ENCODE results near the gene CYP46A1. TPM values are rescaled to one million over a fixed set of nuclear protein-coding genes. Genes with fewer than 3 reads are reported as not detected.
A peak's percentile ranks its signal among the peaks of the same experiment; 100 is the strongest.
"Not testable (repeated sequence)": the region's sequence is repeated elsewhere in the genome, so short reads cannot be mapped to it uniquely, and the experiment has no call there.

CYP46A1 gene
- 0.26 TPM for polyA plus RNA-seq (2012; ENCODE audit: insufficient read depth, insufficient read length, low read depth)

DNA sequence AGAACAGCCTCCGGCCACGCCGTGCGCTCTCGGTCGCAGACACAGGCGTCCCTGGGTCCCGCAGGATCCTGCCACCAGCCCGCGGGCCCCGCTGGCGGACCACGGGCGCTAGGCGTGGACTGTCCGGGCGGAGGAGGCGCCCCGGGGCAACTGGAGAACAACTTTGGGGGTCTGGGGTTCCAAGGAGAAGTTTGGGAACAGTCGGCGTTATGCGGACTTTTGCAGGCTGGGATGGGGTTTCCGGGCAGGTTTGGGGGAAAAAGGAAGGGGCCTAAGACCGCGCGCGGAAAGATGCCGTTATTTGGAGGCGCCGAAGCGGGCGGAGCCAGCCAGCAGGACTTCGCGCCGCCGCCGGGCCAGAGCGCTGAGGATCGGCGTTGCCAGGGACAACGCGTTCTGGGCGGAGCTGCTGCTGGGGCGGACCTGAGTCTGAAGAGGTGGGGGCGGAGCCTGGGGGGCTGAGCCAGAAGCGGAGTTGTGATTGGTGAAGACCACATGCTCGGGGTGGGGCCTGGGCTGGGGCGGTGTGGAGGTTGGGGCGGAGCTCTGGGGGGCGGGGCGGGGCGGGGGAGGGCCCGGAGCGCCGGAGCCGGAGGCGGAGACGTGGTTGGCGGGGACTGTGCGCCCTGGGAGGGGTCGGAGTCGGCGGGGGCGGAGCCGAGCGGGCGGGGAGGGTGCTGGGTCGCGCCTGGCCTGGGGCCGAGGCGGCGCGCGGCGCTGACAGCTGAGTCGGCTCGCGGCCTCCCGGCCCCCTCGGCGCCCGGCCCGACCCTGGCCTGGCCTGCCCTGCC lies at the start of gene CYP46A1:
Gene CYP46A1 (plus strand): TSS at position 680 of the 791 bp plus-strand sequence. CDS start 120 bp downstream, outside the sequence.
- TF ChIP-seq, protein P1, sequence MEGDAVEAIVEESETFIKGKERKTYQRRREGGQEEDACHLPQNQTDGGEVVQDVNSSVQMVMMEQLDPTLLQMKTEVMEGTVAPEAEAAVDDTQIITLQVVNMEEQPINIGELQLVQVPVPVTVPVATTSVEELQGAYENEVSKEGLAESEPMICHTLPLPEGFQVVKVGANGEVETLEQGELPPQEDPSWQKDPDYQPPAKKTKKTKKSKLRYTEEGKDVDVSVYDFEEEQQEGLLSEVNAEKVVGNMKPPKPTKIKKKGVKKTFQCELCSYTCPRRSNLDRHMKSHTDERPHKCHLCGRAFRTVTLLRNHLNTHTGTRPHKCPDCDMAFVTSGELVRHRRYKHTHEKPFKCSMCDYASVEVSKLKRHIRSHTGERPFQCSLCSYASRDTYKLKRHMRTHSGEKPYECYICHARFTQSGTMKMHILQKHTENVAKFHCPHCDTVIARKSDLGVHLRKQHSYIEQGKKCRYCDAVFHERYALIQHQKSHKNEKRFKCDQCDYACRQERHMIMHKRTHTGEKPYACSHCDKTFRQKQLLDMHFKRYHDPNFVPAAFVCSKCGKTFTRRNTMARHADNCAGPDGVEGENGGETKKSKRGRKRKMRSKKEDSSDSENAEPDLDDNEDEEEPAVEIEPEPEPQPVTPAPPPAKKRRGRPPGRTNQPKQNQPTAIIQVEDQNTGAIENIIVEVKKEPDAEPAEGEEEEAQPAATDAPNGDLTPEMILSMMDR (IDR thresholded peaks at IDR 0.05; ENCODE audit: low read depth, low read length): no peak
- peak; percentile 100 for DNase-seq
- H3K36me3 ChIP-seq: no peaks in the 10 kb centered on the region
- H3K27me3 ChIP-seq: peaks cover 16% of the 10 kb centered on the region
- no peaks in the 10 kb centered on the region; the same call in 1 of the 2 replicates for H3K4me1 ChIP-seq
- no peaks in the 10 kb centered on the region for H3K9me3 ChIP-seq
- H3K4me3 ChIP-seq (ENCODE audit: low read depth, low read length): peak within 1 kb of the TSS; percentile 90

DNA sequence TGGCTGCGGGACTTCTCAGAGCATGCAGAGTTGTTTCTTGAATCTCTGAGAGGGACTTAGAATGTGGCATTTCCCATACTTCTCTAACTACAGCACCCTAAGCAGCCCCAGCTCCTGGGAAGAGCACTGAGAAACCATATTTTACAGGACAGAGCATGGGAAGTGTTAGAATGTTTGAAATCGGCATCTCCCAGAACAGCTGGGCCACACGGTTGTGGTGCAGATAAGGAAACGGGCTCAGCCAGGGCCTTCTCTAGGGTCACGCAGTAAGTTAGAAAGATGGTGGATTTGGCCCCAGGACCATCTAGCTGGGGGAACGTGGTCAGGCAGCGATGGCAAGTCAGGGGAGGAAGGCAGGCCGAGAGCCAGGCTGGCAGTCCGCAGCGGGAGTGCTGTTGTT lies 49.7 kb upstream of the CYP46A1 start:
- Histone ChIP-seq H3K27me3 (no peaks in the 10 kb centered on the region), H3K4me1 (peaks cover 7% of the 10 kb centered on the region), H3K9me3 (no peaks in the 10 kb centered on the region), H3K4me3 (ENCODE audit: low read depth, low read length) (no peak overlapping the region), H3K36me3 (no peaks in the 10 kb centered on the region)
- no peak for DNase-seq
- TF ChIP-seq, protein P1 (IDR thresholded peaks at IDR 0.05; ENCODE audit: low read depth, low read length): no peak

DNA sequence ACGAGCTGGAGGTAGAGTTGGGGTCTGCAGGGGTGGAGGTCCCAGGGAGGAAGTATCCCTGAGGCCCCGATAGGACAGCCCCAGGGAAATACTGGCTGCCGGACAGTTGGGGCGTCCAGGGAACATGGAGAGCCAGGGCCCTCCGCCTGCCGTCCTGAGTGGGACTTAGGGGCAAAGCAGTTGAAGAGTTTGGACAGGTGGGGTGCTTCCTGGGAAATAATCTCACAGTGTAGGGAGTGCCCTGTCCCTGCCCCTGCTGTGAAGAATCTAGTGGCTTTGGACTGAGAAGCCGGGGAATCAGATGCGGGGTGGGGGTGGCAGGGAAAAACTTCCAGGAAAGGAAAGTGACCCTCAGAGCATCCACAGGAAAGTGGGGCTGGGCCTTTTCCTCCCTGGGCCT lies 49.0 kb upstream of the CYP46A1 start:
- Histone ChIP-seq H3K36me3 (no peaks in the 10 kb centered on the region), H3K9me3 (no peaks in the 10 kb centered on the region), H3K27me3 (no peaks in the 10 kb centered on the region), H3K4me3 (ENCODE audit: low read depth, low read length) (no peak overlapping the region), H3K4me1 (peaks cover 7% of the 10 kb centered on the region)
- TF ChIP-seq, protein P1 (IDR thresholded peaks at IDR 0.05; ENCODE audit: low read depth, low read length): no peak
- no peak for DNase-seq

DNA sequence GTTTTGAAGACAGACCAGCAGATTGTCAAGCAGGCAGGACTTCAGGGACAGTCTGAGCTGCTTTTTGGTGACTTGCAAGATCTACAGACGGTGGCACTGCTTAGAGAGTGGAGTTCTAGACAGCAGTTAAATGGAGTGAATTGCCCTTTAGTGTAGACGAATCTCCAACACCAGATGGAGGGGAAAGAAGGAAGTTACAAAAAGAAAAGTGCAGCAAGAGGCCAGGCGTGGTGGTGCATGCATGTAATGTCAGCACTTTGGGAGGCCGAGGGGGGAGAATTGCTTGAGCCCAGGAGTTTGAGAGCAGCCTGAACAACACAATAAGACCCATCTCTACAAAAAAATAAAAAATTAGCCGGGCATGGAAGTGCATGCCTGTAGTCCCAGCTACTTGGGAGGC lies 47.6 kb upstream of the CYP46A1 start:
- H3K4me1 ChIP-seq: peaks cover 7% of the 10 kb centered on the region
- H3K27me3 ChIP-seq: no peaks in the 10 kb centered on the region
- no peak overlapping the region for H3K4me3 ChIP-seq (ENCODE audit: low read depth, low read length)
- DNase-seq: no peak
- TF ChIP-seq, protein P1 (IDR thresholded peaks at IDR 0.05; ENCODE audit: low read depth, low read length): no peak
- no peaks in the 10 kb centered on the region for H3K9me3 ChIP-seq
- H3K36me3 ChIP-seq: no peaks in the 10 kb centered on the region

DNA sequence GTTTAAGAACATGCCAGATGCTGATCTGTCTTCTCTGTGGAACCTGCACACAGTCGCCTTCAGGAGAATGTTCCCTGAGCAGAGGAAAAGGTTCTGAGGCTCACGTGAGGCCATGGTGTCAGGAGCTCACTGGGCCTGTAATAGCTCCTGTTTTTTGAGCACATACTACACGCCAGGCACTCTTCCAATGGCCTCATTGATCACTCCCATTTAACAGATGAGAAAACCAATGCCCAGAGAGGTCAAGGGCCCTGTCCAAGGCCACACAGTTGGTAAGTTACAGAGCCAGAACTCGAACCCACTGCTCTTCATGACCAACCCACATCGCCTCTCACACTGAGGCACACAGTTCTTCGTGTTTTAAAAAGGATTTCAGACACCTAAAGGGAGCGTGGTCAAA lies 46.5 kb upstream of the CYP46A1 start:
- TF ChIP-seq, protein P1 (IDR thresholded peaks at IDR 0.05; ENCODE audit: low read depth, low read length): no peak
- H3K4me1 ChIP-seq: peaks cover 7% of the 10 kb centered on the region
- DNase-seq: no peak

DNA sequence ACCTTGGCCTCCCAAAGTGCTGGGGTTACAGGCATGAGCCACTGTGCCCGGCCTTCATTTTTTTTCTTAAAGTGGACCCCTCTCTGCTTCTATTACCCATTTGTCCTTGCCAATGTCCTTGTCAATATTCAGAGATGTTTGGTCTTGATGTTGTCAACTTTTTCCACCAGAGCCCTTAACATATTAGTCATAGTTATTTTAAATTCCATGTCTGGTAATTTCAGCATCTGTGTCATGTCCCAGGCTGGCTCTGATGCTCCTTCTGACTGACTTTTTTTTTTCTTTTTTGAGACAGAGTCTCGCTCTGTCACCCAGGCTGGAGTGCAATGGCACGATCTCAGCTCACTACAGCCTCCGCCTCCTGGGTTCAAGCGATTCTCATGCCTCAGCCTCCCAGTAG lies 41.3 kb upstream of the CYP46A1 start:
- DNase-seq; H3K36me3 ChIP-seq; H3K4me1 ChIP-seq; H3K9me3 ChIP-seq; H3K27me3 ChIP-seq; H3K4me3 ChIP-seq (ENCODE audit: low read depth, low read length): not testable (repeated sequence)

More for the DNA sequence above, 46.5 kb upstream of the CYP46A1 start:
- no peaks in the 10 kb centered on the region for H3K27me3 ChIP-seq
- H3K9me3 ChIP-seq: no peaks in the 10 kb centered on the region
- H3K36me3 ChIP-seq: no peaks in the 10 kb centered on the region
- H3K4me3 ChIP-seq (ENCODE audit: low read depth, low read length): no peak overlapping the region
